ENCODE results near the gene TADA1. TPM values are rescaled to one million over a fixed set of nuclear protein-coding genes. Genes with fewer than 3 reads are reported as not detected.

The TADA1 gene
- polyA plus RNA-seq, 1 of the 3 experiments (the other 2 are of a cell fraction), result 9.3 TPM

GRCh38 chr1:166899769-166900168 is 23.7 kb upstream of the TADA1 start:
- DNase-seq, result no peak
- ChIA-PET CTCF (interaction anchor here (1.9 to 7.8 kb wide), 2 partner anchors 11 to 153 kb away, joined by 7 to 56 read pairs; no protein-coding TSS in a partner anchor), POLR2A (no interaction called here)
- Histone ChIP-seq H3K36me3 (replicated peaks in 1 of 2; ENCODE audit: control insufficient read depth in 1 of 2, insufficient read depth in 2 of 2, low read length in 1 of 2) (no peaks in the 10 kb centered on the region), H3K4me3 (ENCODE audit: low read depth in 2 of 2, low read length in 1 of 2) (no peak overlapping the region), H3K79me2 (ENCODE audit: insufficient read depth) (no peaks in the 10 kb centered on the region), H3K9me3 (no peaks in the 10 kb centered on the region), H3K4me1 (ENCODE audit: control insufficient read depth in 1 of 2, insufficient read depth in 2 of 2, low read depth in 1 of 2, low read length in 1 of 2) (no peaks in the 10 kb centered on the region), H4K20me1 (ENCODE audit: insufficient read depth) (no peaks in the 10 kb centered on the region), H3K27ac (ENCODE audit: low read depth in 2 of 2, low read length in 1 of 2) (no peak overlapping the region), H2AFZ (ENCODE audit: low read depth) (no peak overlapping the region), H3K4me2 (no peak overlapping the region), H3K27me3 (ENCODE audit: insufficient read depth) (no peaks in the 10 kb centered on the region), H3K9me2 (no peaks in the 10 kb centered on the region), H3K9ac (no peak overlapping the region), H3F3A (replicated peaks; ENCODE audit: insufficient read depth) (no peaks in the 10 kb centered on the region)
- TF ChIP-seq TEAD4 (IDR thresholded peaks at IDR 0.05; ENCODE audit: borderline replicate concordance, insufficient read depth) (no peak), CHD2 (IDR thresholded peaks at IDR 0.05; ENCODE audit: low read length, partially characterized antibody) (no peak), SIN3A (IDR thresholded peaks at IDR 0.05; ENCODE audit: borderline replicate concordance, low read depth, low read length) (no peak), ELF1 (IDR thresholded peaks at IDR 0.05) (no peak), MEF2A (IDR thresholded peaks at IDR 0.05; ENCODE audit: borderline replicate concordance, low read depth) (no peak), RAD21 (IDR thresholded peaks at IDR 0.05; ENCODE audit: low read length) (no peak), EP300 (IDR thresholded peaks at IDR 0.05; ENCODE audit: borderline replicate concordance in 1 of 2, low read depth in 1 of 2, low read length in 1 of 2) (no peak)

DNA sequence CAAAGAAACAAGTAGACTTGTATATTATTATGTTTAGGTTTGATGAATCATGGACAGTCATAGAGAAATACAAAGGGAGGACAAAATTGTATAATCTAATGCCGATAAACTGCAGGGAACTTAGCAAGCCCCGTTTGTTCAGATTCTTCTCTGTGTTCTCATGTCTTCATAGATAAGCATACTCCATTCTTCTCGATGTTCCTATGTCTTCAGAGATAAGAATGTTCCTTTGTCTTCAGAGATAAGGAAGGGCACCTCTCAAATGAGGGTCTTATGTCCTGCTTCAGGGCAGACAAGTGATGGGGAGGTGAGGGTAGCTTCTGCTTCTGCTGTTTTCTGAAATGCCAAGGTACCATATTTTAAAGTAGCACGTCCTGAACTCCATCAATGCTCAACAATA is 19.7 kb upstream of the TADA1 start:
- POLR2A ChIA-PET, result no interaction called here
- TF ChIP-seq NRF1 (IDR thresholded peaks at IDR 0.05; ENCODE audit: low read depth, low read length) (no peak), FOSL2 (IDR thresholded peaks at IDR 0.05; ENCODE audit: borderline replicate concordance, low read depth) (no peak), FOXJ3 (CRISPR knock-in tag; IDR thresholded peaks at IDR 0.05) (no peak), SIN3A (IDR thresholded peaks at IDR 0.05; ENCODE audit: borderline replicate concordance, low read depth, low read length) (no peak), POLR2AphosphoS5 (IDR thresholded peaks at IDR 0.05; ENCODE audit: low read depth, low read length) (no peak), PBX3 (IDR thresholded peaks at IDR 0.05) (no peak)
- TF ChIP-seq, protein P1, sequence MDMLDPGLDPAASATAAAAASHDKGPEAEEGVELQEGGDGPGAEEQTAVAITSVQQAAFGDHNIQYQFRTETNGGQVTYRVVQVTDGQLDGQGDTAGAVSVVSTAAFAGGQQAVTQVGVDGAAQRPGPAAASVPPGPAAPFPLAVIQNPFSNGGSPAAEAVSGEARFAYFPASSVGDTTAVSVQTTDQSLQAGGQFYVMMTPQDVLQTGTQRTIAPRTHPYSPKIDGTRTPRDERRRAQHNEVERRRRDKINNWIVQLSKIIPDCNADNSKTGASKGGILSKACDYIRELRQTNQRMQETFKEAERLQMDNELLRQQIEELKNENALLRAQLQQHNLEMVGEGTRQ (IDR thresholded peaks at IDR 0.05; ENCODE audit: borderline replicate concordance, low read depth, low read length), result no peak
- TF ChIP-seq, protein P2, sequence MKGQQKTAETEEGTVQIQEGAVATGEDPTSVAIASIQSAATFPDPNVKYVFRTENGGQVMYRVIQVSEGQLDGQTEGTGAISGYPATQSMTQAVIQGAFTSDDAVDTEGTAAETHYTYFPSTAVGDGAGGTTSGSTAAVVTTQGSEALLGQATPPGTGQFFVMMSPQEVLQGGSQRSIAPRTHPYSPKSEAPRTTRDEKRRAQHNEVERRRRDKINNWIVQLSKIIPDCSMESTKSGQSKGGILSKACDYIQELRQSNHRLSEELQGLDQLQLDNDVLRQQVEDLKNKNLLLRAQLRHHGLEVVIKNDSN (IDR thresholded peaks at IDR 0.05; ENCODE audit: borderline replicate concordance, low read depth), result no peak
- Histone ChIP-seq H3K27me3 (ENCODE audit: insufficient read depth) (no peaks in the 10 kb centered on the region), H2AFZ (ENCODE audit: low read depth) (no peak overlapping the region), H3K9me3 (no peaks in the 10 kb centered on the region), H3K4me2 (no peak overlapping the region), H4K20me1 (ENCODE audit: insufficient read depth) (no peaks in the 10 kb centered on the region), H3K9ac (no peak overlapping the region), H3K4me1 (ENCODE audit: control insufficient read depth in 1 of 2, insufficient read depth in 2 of 2, low read depth in 1 of 2, low read length in 1 of 2) (no peaks in the 10 kb centered on the region), H3F3A (replicated peaks; ENCODE audit: insufficient read depth) (no peaks in the 10 kb centered on the region), H3K79me2 (ENCODE audit: insufficient read depth) (no peaks in the 10 kb centered on the region), H3K27ac (ENCODE audit: low read depth in 2 of 2, low read length in 1 of 2) (no peak overlapping the region), H3K4me3 (ENCODE audit: low read depth in 2 of 2, low read length in 1 of 2) (no peak overlapping the region), H3K36me3 (replicated peaks in 1 of 2; ENCODE audit: control insufficient read depth in 1 of 2, insufficient read depth in 2 of 2, low read length in 1 of 2) (no peaks in the 10 kb centered on the region), H3K9me2 (no peaks in the 10 kb centered on the region)
- 24% methylated on average over 4 of the region's 4 CpGs for WGBS (ENCODE audit: low lambda C conversion rate)
- CTCF ChIA-PET, result interaction anchor here (2.5 to 7.8 kb wide), 2 partner anchors 15 to 163 kb away, joined by 7 to 56 read pairs; no protein-coding TSS in a partner anchor
- DNase-seq, result no peak

All from SK-N-SH (cell line).